NB4 (cell line): ENCODE measurements around the gene SLC25A24.

Source experiments
- CTCF ChIP-seq: IDR thresholded peaks from one replicate; pipeline ENCODE4 v1.5.1; 2012; ENCODE audit warnings: low read depth, low read length
- MAX ChIP-seq: IDR thresholded peaks from 2 replicates; pipeline ENCODE4 v1.6.1; 2011; ENCODE audit warnings: low read depth, low read length
- MYC ChIP-seq: IDR thresholded peaks from 2 replicates; pipeline ENCODE4 v1.6.1; 2011; ENCODE audit warnings: low read depth, low read length
- POLR2A ChIP-seq: IDR thresholded peaks from 2 replicates; pipeline ENCODE4 v1.6.1; 2011; ENCODE audit warnings: mild to moderate bottlenecking; ENCODE audit not compliant: insufficient read length; ENCODE audit errors: extremely low read depth

- TF ChIP-seq CTCF, result no peak
- TF ChIP-seq POLR2A, result no peak
- no peak for TF ChIP-seq MAX
- no peak for TF ChIP-seq MYC
Observed at GRCh38 chr1:108140177-108140576, 60.0 kb downstream of the SLC25A24 start.
